ENCODE measurements around the gene SIRT2. TPM values are rescaled to one million over a fixed set of nuclear protein-coding genes. Genes with fewer than 3 reads are reported as not detected.

SIRT2 gene
- total RNA-seq, 1 donor from 2014 or later = 94.4 TPM

- intact Hi-C loops (cut with micrococcal nuclease) = no loop called here
- ATAC-seq (peak; percentile 84), DNase-seq (peak; percentile 99)
Measured at GRCh38 chr19:38850436-38850975, 48.9 kb downstream of the SIRT2 start.

DNA sequence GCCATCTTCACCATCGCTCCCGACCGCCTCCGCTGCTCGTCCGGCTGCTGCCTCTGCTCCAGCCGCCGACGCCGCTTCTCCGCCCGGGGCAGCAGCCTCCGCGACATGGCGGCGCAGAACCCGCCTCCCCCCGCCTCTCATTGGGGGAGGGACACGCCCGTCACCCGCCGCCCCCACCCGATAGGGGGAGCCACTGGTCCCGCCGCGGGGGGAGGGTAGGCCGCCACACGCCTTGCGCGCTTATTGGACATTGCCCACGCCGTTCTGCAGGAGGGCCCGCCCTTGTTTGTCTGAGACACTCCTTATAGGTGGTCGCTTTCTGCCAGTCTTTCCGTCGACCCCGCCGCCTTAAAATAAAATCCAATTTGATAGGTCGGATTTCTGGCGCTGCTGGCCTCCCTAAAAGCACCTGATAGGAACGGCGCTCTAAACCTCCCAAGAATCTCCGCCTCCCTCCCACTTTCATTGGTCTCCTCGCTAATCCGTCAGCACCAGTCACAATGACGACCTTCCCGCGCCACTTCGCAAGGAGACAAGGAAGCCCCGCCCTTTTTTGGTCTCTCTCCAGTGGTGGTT lies 49.5 kb downstream of the SIRT2 start, which contains the start of gene HNRNPL:
Gene HNRNPL (minus strand): TSS at position 127 of the 576 bp plus-strand sequence. CDS start 20 bp downstream, at position 107.
- peak; percentile 99 for DNase-seq
- intact Hi-C loops (cut with micrococcal nuclease) = no loop called here
- peak; percentile 74 for ATAC-seq

- DNase-seq (peak; percentile 99), ATAC-seq (peak; percentile 61)
- intact Hi-C loops (cut with micrococcal nuclease) = no loop called here
Measured at GRCh38 chr19:38849147-38849859, 50.1 kb downstream of the SIRT2 start.

DNA sequence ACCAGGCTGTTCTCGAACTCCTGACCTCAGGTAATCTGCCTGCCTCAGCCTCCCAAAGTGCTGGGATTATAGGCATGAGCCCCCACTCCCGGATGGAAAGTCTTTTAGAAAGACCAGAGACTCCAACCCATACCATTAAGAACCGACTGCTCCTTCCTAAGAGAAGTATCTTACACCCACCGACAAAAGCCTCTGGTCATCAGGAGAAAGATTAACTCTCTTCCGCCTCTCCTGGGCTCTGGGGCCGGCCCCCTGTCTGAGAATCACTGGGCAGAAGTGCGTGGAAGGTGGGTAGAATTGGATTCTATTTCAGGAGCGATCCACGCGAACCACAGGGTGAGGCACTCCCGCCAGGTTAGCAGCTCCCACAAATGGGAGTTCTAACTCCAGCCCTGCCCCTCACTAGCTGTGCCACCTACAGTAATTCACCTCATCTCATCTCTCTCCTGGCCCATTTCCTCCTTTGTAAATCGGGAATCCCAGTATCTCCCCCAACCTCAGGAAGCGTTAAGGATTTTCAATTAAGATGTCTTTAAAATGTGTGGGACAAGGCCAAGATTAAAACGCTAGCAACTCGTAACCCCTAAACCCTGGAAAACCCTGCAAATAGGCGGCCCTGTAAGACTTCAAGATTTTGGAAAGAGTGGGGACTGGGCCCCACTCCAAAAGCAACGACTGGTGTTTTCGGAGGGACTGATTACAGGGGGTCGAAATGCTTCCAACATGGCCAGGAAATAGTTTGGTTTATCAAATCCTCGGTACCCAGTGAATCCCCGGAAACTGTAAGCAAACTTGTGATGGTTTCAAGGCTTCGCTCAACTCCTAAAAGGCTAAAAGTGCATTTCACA lies 50.9 kb downstream of the SIRT2 start:
- ATAC-seq (no peak), DNase-seq (no peak)
- intact Hi-C loops (cut with micrococcal nuclease) = no loop called here

- intact Hi-C loops (cut with micrococcal nuclease) = no loop called here
- ATAC-seq (no peak), DNase-seq (no peak)
Measured at GRCh38 chr19:38846097-38846496, 53.3 kb downstream of the SIRT2 start.

DNA sequence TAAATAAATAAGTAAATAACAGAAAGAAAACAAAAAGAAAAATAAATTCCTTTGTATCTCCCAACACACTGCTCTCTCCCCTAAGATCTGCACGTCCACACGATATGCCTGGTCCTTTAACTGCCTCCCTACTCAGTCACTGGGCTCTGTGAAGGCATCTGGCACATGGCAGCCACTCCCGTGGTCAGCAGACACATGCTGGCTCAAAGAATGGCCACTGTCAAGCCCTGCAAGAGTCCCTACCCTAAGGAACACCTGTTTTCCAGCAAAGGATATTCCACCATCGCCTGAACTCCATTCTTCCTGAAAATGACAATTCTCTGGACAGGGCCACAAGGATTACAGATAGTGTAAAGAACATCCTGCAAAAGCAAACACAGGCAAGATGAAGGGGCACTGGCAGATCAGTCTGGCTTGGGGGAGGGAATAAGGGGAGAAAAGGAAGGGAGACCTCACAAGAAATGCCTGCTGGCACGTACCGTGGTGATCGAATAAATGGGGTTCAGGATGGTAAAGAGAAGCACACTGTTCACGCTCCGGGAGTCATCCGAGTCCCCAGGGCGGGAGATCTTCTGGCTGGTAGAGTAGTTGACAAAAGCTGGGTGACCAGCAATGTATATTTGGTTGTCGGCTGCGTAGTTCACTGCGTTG lies 53.9 kb downstream of the SIRT2 start:
- ATAC-seq (no peak), DNase-seq (no peak)
- intact Hi-C loops (cut with micrococcal nuclease) = no loop called here

GRCh38 chr19:38844093-38844686 lies 55.2 kb downstream of the SIRT2 start:
- DNase-seq = no peak
- intact Hi-C loops (cut with micrococcal nuclease) = no loop called here
- no peak for ATAC-seq

- ATAC-seq (no peak), DNase-seq (no peak)
- intact Hi-C loops (cut with micrococcal nuclease) = no loop called here
Measured at GRCh38 chr19:38843175-38843758, 56.2 kb downstream of the SIRT2 start.

DNA sequence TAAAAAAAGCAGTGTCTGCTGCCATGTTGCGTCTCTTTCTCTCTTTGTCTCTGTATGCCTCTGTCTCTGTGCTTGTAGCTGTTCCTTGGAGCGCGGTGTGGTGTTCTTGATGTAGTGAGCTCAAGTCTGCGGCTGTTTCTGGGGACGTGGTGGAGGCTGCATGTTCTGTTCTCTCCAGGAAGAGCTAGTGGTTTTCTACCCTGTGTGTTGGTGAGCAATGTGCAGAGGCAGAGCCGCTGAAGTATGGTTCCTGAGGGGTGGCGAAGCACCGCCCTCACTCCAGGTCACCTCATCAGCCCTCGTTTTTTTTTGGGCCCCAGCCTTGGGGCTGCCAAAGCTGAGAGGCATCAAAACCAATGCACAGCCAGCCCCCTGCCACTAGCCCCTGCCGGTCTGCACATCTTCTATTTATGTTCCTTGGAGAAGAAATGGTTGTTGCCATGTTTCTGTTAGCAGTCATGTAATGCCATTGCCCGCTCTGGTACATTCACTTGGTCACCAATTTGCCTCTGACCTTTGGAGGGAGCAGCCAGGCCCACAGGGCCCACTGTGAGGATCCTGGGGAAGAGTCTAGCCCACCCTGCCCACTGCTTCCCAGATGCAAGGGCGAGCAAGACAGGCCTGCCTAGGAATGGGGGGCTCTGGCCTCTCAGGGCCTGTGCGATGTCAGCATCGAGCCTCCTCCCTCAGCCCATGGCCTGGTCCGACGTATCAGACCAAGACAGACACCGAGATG lies 56.8 kb downstream of the SIRT2 start:
- DNase-seq = no peak
- no peak for ATAC-seq
- intact Hi-C loops (cut with micrococcal nuclease) = no loop called here

DNA sequence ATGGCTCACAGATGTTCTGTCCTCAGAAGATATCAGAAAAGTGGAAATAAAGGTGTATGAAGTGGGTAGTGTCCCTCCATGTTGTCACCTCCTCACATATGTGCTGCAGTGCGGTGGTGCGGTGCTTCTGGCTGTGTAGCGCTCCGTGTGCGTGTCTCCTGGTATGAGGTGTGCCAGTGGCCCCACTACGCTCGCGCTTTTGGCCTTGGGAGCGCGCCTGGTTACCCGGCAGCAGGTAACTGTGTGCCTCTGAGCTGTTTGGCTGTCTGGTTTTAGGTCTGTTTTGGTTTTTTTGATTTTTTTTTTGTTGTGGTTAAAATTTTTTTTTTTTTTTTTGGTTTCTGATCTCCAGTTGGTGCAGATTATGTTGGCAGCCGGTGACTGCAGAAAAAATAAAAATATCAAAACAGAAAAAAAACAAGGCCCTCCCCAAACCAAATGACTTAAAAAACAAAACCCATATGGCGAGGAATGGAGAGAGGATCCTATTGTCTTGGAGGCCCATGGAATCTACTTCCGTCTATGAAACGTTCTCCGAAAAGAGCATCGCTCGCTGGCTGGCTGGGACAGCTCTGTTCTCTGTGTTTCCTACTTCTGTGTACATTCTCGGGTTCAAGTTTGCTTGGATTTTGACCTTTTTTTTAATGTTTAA lies 57.5 kb downstream of the SIRT2 start:
- DNase-seq = no peak
- no peak for ATAC-seq
- intact Hi-C loops (cut with micrococcal nuclease) = no loop called here

DNA sequence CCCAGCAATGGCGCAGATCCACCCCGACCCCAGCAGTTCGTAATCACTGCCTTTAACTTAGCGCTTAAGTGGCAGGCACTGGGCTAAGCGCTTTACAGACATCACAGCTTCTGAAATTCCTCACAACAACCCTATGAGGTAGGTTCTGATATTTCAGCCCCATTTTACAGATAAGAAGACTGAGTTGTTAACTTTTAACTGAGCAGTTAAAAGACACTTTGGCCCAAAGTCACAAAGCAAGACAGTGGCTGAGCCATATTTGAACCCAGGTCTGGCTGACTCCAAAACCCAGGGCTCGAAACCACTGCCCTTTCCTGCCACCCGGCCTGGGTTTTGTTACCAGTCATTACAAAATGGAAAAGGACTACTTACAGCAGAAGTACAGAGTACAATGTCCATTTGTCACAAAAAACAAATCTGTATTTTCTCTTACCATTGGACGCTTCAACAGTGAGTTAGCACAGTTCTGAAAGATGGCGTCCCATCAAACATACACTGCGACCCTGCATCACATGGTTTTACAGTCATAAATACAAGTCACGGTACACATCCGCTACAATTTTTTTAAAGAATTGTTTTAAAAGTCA lies 58.1 kb downstream of the SIRT2 start:
- ATAC-seq = no peak
- intact Hi-C loops (cut with micrococcal nuclease) = no loop called here
- DNase-seq = no peak

GRCh38 chr19:38840583-38840968 lies 58.8 kb downstream of the SIRT2 start:
- intact Hi-C loops (cut with micrococcal nuclease) = no loop called here
- no peak for DNase-seq
- no peak for ATAC-seq

- no peak for DNase-seq
- intact Hi-C loops (cut with micrococcal nuclease) = loop anchor here (10.0 kb wide), 1 partner anchor 185 kb away; no protein-coding TSS in a partner anchor
- ATAC-seq = no peak
Measured at GRCh38 chr19:38839816-38840582, 59.4 kb downstream of the SIRT2 start.

GRCh38 chr19:38838986-38839761 lies 60.2 kb downstream of the SIRT2 start:
- DNase-seq = no peak
- no peak for ATAC-seq
- intact Hi-C loops (cut with micrococcal nuclease) = loop anchor here (10.0 kb wide), 1 partner anchor 184 kb away; no protein-coding TSS in a partner anchor

DNA sequence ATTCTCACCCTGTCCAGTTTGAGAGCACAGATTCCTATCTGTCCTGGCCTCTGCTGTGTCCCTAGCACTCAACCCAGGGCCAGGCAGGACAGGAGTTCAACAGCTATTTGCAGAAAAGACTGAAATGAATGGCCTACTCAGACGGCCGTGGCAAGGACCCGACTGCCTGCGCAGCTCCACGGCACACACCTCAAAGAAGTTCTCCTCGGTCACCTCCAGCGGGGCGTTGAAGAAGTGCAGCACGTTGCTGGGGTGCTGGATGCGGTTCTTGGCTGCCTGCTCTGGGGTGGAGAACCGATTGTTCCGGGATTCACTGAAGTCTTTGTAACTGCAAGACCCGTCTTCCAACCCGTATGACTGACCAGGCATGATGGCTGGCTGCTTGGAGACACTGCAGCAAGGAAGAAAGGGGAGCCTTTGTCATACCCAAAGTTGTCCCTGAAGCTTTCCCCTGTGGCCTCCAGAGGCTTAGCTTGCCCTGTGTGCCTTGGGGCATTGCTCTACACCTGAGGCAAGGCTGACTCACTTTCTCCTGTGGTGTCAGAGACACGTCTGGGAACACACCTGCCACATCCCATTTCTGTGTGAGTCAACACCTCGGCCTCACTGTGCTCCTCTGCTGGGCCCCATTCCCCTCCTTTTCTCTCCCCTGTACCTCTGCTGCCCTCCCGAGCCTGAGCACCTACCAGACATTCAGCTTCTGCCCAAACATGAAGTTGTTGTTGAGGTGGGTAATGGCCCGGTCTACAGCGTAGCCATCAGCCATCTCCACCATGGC lies 61.0 kb downstream of the SIRT2 start:
- intact Hi-C loops (cut with micrococcal nuclease) = loop anchor here (10.0 kb wide), 1 partner anchor 184 kb away; no protein-coding TSS in a partner anchor
- ATAC-seq = no peak
- no peak for DNase-seq
